Common myeloid progenitor, CD34-positive (primary cell): ENCODE data around the gene SNTG2.

Experiments
- CTCF ChIA-PET: fragments of 350-600 bp; sonication (Branson Sonifier 250); formaldehyde crosslinking; loops from one replicate; lab custom pipeline; 2021; ENCODE audit warnings: antibody characterized with exemption; lab: Charles Lee
- POLR2A ChIA-PET: fragments of 350-600 bp; sonication (Branson Sonifier 250); formaldehyde crosslinking; loops from one replicate; lab custom pipeline; 2021; ENCODE audit warnings: antibody characterized with exemption; lab: Charles Lee
- DNase-seq, 3 donors: peaks; one replicate each; pipeline versions ENCODE4 v3.0.0 to v3.0.0-alpha.2; 2013
- H3K27ac ChIP-seq, 2 experiments: 1 replicate in 1 of 2; 2 replicates in 1 of 2; pipeline ENCODE4 v1.7.0; 2013; ENCODE audit warnings: inconsistent platforms in 2 of 2, low read length in 2 of 2, mild to moderate bottlenecking in 2 of 2, low read depth in 1 of 2, moderate library complexity in 1 of 2; ENCODE audit not compliant: severe bottlenecking in 2 of 2, insufficient read depth in 1 of 2, poor library complexity in 1 of 2
- H3K27me3 ChIP-seq, 5 experiments: replicated peaks in 2 of 5; 1 replicate in 3 of 5; 2 replicates in 2 of 5; pipeline versions ENCODE4 v1.6.1 to v1.7.0; 2013; ENCODE audit warnings: low read length in 4 of 5, mild to moderate bottlenecking in 2 of 5, moderate library complexity in 2 of 5, inconsistent platforms in 1 of 5; ENCODE audit not compliant: insufficient read depth in 5 of 5, control insufficient read depth in 4 of 5
- H3K36me3 ChIP-seq, 4 experiments: 1 replicate in 2 of 4; 2 replicates in 2 of 4; pipeline versions ENCODE4 v1.6.1 to v1.7.0; 2013; ENCODE audit warnings: low read length in 3 of 4, control low read depth in 1 of 4, mild to moderate bottlenecking in 1 of 4; ENCODE audit not compliant: control insufficient read depth in 4 of 4, insufficient read depth in 4 of 4
- H3K4me1 ChIP-seq, 4 experiments: 1 replicate in 3 of 4; 2 replicates in 1 of 4; pipeline versions ENCODE4 v1.6.1 to v1.7.1; 2013; ENCODE audit warnings: low read length in 3 of 4, mild to moderate bottlenecking in 3 of 4, control low read depth in 1 of 4, inconsistent platforms in 1 of 4, moderate library complexity in 1 of 4; ENCODE audit not compliant: control insufficient read depth in 4 of 4, insufficient read depth in 4 of 4; ENCODE audit errors: control extremely low read depth in 1 of 4
- H3K4me3 ChIP-seq, 7 experiments: 1 replicate in 4 of 7; 2 replicates in 3 of 7; pipeline versions ENCODE4 v1.5.1 to v1.7.0; 2013; ENCODE audit warnings: mild to moderate bottlenecking in 7 of 7, low read length in 6 of 7, moderate library complexity in 6 of 7, inconsistent platforms in 2 of 7, low read depth in 2 of 7, control low read depth in 1 of 7; ENCODE audit not compliant: insufficient read depth in 4 of 7, control insufficient read depth in 1 of 7; ENCODE audit errors: extremely low read depth in 1 of 7
- H3K9me3 ChIP-seq, 5 experiments: 1 replicate in 4 of 5; 2 replicates in 1 of 5; pipeline versions ENCODE4 v1.6.1 to v1.7.1; 2013; ENCODE audit warnings: low read length in 4 of 5, mild to moderate bottlenecking in 2 of 5, inconsistent platforms in 1 of 5, low read depth in 1 of 5, moderate library complexity in 1 of 5; ENCODE audit not compliant: control insufficient read depth in 4 of 5, insufficient read depth in 2 of 5; ENCODE audit errors: control extremely low read depth in 1 of 5
- WGBS: methylation state at CpG from one replicate; pipeline ENCODE4 v1.1.5; 2013; ENCODE audit not compliant: insufficient coverage; 5-methylcytosine and 5-hydroxymethylcytosine counted together

The SNTG2 gene

GRCh38 chr2:1397350-1397749, 446.7 kb downstream of the SNTG2 start:
- H3K27me3 ChIP-seq = no peaks in the 10 kb centered on the region
- WGBS = 84% methylated on average over 4 of the region's 4 CpGs
- CTCF ChIA-PET = no interaction called here
- POLR2A ChIA-PET = no interaction called here
- H3K4me1 ChIP-seq = peaks cover 0 to 5% (median 2%) of the 10 kb centered on the region in 4 experiments
- peaks cover 0 to under 1% (median 0%) of the 10 kb centered on the region in 5 experiments for H3K9me3 ChIP-seq
- H3K27ac ChIP-seq = no peak overlapping the region
- H3K36me3 ChIP-seq = no peaks in the 10 kb centered on the region
- no peak overlapping the region for H3K4me3 ChIP-seq
- no peak for DNase-seq

GRCh38 chr2:1398191-1398590, 447.5 kb downstream of the SNTG2 start:
- ChIA-PET CTCF (no interaction called here), POLR2A (no interaction called here)
- no peak for DNase-seq
- Histone ChIP-seq H3K4me1 (peaks cover 0 to 5% (median 2%) of the 10 kb centered on the region in 4 experiments), H3K9me3 (peaks cover 0 to 3% (median 0%) of the 10 kb centered on the region in 5 experiments), H3K4me3 (no peak overlapping the region), H3K27me3 (no peaks in the 10 kb centered on the region), H3K27ac (no peak overlapping the region), H3K36me3 (no peaks in the 10 kb centered on the region)
- 94% methylated on average over 7 of the region's 7 CpGs for WGBS

- WGBS = 52% methylated on average over 8 of the region's 8 CpGs
- ChIA-PET POLR2A (no interaction called here), CTCF (no interaction called here)
- Histone ChIP-seq H3K27me3 (no peaks in the 10 kb centered on the region), H3K27ac (no peak overlapping the region), H3K4me3 (no peak overlapping the region), H3K36me3 (no peaks in the 10 kb centered on the region), H3K4me1 (peaks cover 0 to 5% (median 2%) of the 10 kb centered on the region in 4 experiments), H3K9me3 (peaks cover 0 to 6% (median 0%) of the 10 kb centered on the region in 5 experiments)
- DNase-seq = peak in 2 of 3 donors; percentile 3 to 20
These were observed 450.5 kb downstream of the SNTG2 start for GRCh38 chr2:1400943-1401735.

- Histone ChIP-seq H3K4me3 (no peak overlapping the region), H3K4me1 (peaks cover 0 to 5% (median 2%) of the 10 kb centered on the region in 4 experiments), H3K36me3 (no peaks in the 10 kb centered on the region), H3K9me3 (peaks cover 0 to 6% (median 0%) of the 10 kb centered on the region in 5 experiments), H3K27me3 (no peaks in the 10 kb centered on the region), H3K27ac (no peak overlapping the region)
- WGBS = 98% methylated on average over 9 of the region's 9 CpGs
- ChIA-PET POLR2A (no interaction called here), CTCF (no interaction called here)
- DNase-seq = no peak
These were observed 451.4 kb downstream of the SNTG2 start for GRCh38 chr2:1402064-1402463.

- peaks cover 0 to 5% (median 2%) of the 10 kb centered on the region in 4 experiments for H3K4me1 ChIP-seq
- H3K27ac ChIP-seq = no peak overlapping the region
- CTCF ChIA-PET = no interaction called here
- H3K4me3 ChIP-seq = no peak overlapping the region
- H3K9me3 ChIP-seq = peaks cover 0 to 6% (median 0%) of the 10 kb centered on the region in 5 experiments
- no peaks in the 10 kb centered on the region for H3K27me3 ChIP-seq
- DNase-seq = no peak
- POLR2A ChIA-PET = no interaction called here
- WGBS = 97% methylated on average over 12 of the region's 12 CpGs
- H3K36me3 ChIP-seq = no peaks in the 10 kb centered on the region
These were observed 452.9 kb downstream of the SNTG2 start for GRCh38 chr2:1403565-1403964.

- Histone ChIP-seq H3K9me3 (peaks cover 0 to 6% (median 0%) of the 10 kb centered on the region in 5 experiments), H3K27me3 (no peaks in the 10 kb centered on the region), H3K36me3 (no peaks in the 10 kb centered on the region), H3K4me3 (no peak overlapping the region), H3K4me1 (peaks cover 0 to 5% (median 2%) of the 10 kb centered on the region in 4 experiments), H3K27ac (no peak overlapping the region)
- 100% methylated on average over 1 of the region's 1 CpG for WGBS
- ChIA-PET CTCF (no interaction called here), POLR2A (no interaction called here)
- no peak for DNase-seq
These were observed 454.5 kb downstream of the SNTG2 start for GRCh38 chr2:1405124-1405523.

- ChIA-PET POLR2A (no interaction called here), CTCF (no interaction called here)
- Histone ChIP-seq H3K4me1 (peaks cover 0 to 5% (median 2%) of the 10 kb centered on the region in 4 experiments), H3K27ac (no peak overlapping the region), H3K27me3 (no peaks in the 10 kb centered on the region), H3K4me3 (no peak overlapping the region), H3K36me3 (no peaks in the 10 kb centered on the region), H3K9me3 (peaks cover 0 to 6% (median 0%) of the 10 kb centered on the region in 5 experiments)
- DNase-seq = no peak
- no CpG with 5 or more reads among the region's 3 CpGs for WGBS
These were observed 455.3 kb downstream of the SNTG2 start for GRCh38 chr2:1405967-1406366.
